Panc1 (cell line): ENCODE measurements around the gene C15orf39.

ENCODE experiments used
- POLR2AphosphoS5 ChIP-seq: IDR thresholded peaks from 2 replicates; pipeline ENCODE4 v1.6.1; 2012; ENCODE audit warnings: mild to moderate bottlenecking, low read depth, low read length, moderate library complexity
- TCF7L2 ChIP-seq: IDR thresholded peaks from 2 replicates; pipeline ENCODE4 v1.6.1; 2011; ENCODE audit warnings: mild to moderate bottlenecking, low read depth, low read length, inconsistent platforms
- TF ChIP-seq, protein P1 (sequence below): fragments of 450-650 bp; IDR thresholded peaks from 2 replicates; pipeline ENCODE4 v1.5.1; 2017; ENCODE audit warnings: mild to moderate bottlenecking

DNA sequence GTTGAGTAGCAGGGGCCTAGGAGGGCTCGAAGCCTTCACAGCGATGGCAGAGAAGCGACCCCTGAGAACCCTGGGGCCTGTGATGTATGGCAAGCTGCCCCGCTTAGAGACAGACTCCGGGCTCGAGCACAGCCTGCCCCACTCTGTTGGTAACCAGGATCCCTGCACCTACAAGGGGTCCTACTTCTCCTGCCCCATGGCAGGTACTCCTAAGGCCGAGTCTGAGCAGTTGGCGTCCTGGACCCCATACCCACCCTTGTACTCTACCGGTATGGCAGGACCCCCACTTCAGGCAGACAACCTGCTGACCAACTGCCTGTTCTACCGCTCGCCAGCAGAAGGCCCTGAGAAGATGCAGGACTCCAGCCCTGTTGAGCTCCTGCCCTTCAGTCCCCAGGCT, 4.3 kb downstream of the C15orf39 start:
- TF ChIP-seq, protein P1, sequence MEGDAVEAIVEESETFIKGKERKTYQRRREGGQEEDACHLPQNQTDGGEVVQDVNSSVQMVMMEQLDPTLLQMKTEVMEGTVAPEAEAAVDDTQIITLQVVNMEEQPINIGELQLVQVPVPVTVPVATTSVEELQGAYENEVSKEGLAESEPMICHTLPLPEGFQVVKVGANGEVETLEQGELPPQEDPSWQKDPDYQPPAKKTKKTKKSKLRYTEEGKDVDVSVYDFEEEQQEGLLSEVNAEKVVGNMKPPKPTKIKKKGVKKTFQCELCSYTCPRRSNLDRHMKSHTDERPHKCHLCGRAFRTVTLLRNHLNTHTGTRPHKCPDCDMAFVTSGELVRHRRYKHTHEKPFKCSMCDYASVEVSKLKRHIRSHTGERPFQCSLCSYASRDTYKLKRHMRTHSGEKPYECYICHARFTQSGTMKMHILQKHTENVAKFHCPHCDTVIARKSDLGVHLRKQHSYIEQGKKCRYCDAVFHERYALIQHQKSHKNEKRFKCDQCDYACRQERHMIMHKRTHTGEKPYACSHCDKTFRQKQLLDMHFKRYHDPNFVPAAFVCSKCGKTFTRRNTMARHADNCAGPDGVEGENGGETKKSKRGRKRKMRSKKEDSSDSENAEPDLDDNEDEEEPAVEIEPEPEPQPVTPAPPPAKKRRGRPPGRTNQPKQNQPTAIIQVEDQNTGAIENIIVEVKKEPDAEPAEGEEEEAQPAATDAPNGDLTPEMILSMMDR: no peak
- TF ChIP-seq POLR2AphosphoS5 (no peak), TCF7L2 (no peak)
